WTC11 (cell line): ENCODE results near the gene INPP4B. TPM values are rescaled to one million over a fixed set of nuclear protein-coding genes. Genes with fewer than 3 reads are reported as not detected.

Experiments
- ATAC-seq: fragments of 200-7000 bp; cut with Tn5 transposase; 2 replicates; pipeline ENCODE4 v1.10.0; 2021; ENCODE audit warnings: mild to moderate bottlenecking, moderate library complexity
- CTCF ChIA-PET: fragments of 300-600 bp; sonication (Branson Sonifier 250); formaldehyde crosslinking; loops from one replicate; lab custom pipeline; 2021; ENCODE audit warnings: antibody characterized with exemption; lab: Charles Lee
- POLR2A ChIA-PET: fragments of 350-600 bp; sonication (Branson Sonifier 250); formaldehyde crosslinking; loops from one replicate; lab custom pipeline; 2021; ENCODE audit warnings: antibody characterized with exemption; lab: Charles Lee
- DNase-seq: peaks from one replicate; pipeline ENCODE4 v3.0.0; 2021; ENCODE audit warnings: low spot score
- H3K27ac Mint-ChIP-seq: 2 replicates; pipeline ENCODE4 v1.8.0; 2021; ENCODE audit warnings: mixed read lengths
- H3K27me3 Mint-ChIP-seq: 2 replicates; pipeline ENCODE4 v1.8.0; 2021; ENCODE audit warnings: low read depth, mild to moderate bottlenecking, moderate library complexity, mixed read lengths
- H3K36me3 Mint-ChIP-seq: 2 replicates; pipeline ENCODE4 v1.8.0; 2021; ENCODE audit warnings: mixed read lengths
- H3K4me1 Mint-ChIP-seq: 2 replicates; pipeline ENCODE4 v1.8.0; 2022; ENCODE audit warnings: mixed read lengths
- H3K4me3 Mint-ChIP-seq: 2 replicates; pipeline ENCODE4 v1.8.0; 2021; ENCODE audit warnings: mild to moderate bottlenecking, moderate library complexity, mixed read lengths
- H3K9me3 Mint-ChIP-seq: 2 replicates; pipeline ENCODE4 v1.8.0; 2021; ENCODE audit warnings: mixed read lengths
- AFF4 ChIP-seq: sonication (generic); formaldehyde crosslinking; IDR thresholded peaks from 2 replicates; pipeline ENCODE4 v1.8.1; 2023; ENCODE audit warnings: mild to moderate bottlenecking, missing genetic modification reagents, borderline replicate concordance
- CBFB ChIP-seq: sonication (generic); formaldehyde crosslinking; IDR thresholded peaks from 2 replicates; pipeline ENCODE4 v1.8.1; 2022; ENCODE audit warnings: mild to moderate bottlenecking, low read depth, missing genetic modification reagents
- CDX4 ChIP-seq: fragments of 250-450 bp; sonication (Bioruptor Pico); IDR thresholded peaks from 2 replicates; pipeline ENCODE4 v1.9.0; 2021; ENCODE audit warnings: moderate library complexity, mild to moderate bottlenecking, inconsistent platforms, borderline replicate concordance
- ERG ChIP-seq: fragments of 250-450 bp; sonication (Bioruptor Pico); IDR thresholded peaks from 2 replicates; pipeline ENCODE4 v1.8.0; 2021; ENCODE audit warnings: mild to moderate bottlenecking
- ESRRA ChIP-seq: sonication (generic); formaldehyde crosslinking; IDR thresholded peaks from 2 replicates; pipeline ENCODE4 v1.8.1; 2022; ENCODE audit warnings: mild to moderate bottlenecking, missing genetic modification reagents, borderline replicate concordance
- FOXJ3 ChIP-seq: sonication (generic); formaldehyde crosslinking; IDR thresholded peaks from 2 replicates; pipeline ENCODE4 v1.9.0; 2021; ENCODE audit warnings: missing genetic modification reagents, mild to moderate bottlenecking, borderline replicate concordance
- GRHL2 ChIP-seq: fragments of 250-450 bp; sonication (Bioruptor Pico); IDR thresholded peaks from 2 replicates; pipeline ENCODE4 v1.8.0; 2022; ENCODE audit warnings: mild to moderate bottlenecking, moderate library complexity; ENCODE audit not compliant: insufficient replicate concordance, severe bottlenecking
- NR1H2 ChIP-seq: sonication (generic); formaldehyde crosslinking; IDR thresholded peaks from 2 replicates; pipeline ENCODE4 v1.9.0; 2021; ENCODE audit warnings: mild to moderate bottlenecking, moderate library complexity, missing genetic modification reagents
- NR2C2 ChIP-seq: sonication (generic); formaldehyde crosslinking; IDR thresholded peaks from 2 replicates; pipeline ENCODE4 v1.8.0; 2022; ENCODE audit warnings: mild to moderate bottlenecking, missing genetic modification reagents
- PREB ChIP-seq: sonication (generic); formaldehyde crosslinking; IDR thresholded peaks from 2 replicates; pipeline ENCODE4 v1.8.1; 2022; ENCODE audit warnings: mild to moderate bottlenecking, missing genetic modification reagents, moderate library complexity, borderline replicate concordance
- SMAD4 ChIP-seq: sonication (generic); formaldehyde crosslinking; IDR thresholded peaks from 2 replicates; pipeline ENCODE4 v1.8.0; 2022; ENCODE audit warnings: mild to moderate bottlenecking, missing genetic modification reagents
- SOX15 ChIP-seq: fragments of 250-450 bp; sonication (Bioruptor Pico); IDR thresholded peaks from 2 replicates; pipeline ENCODE4 v1.9.0; 2021; ENCODE audit warnings: mild to moderate bottlenecking
- SP1 ChIP-seq: sonication (generic); formaldehyde crosslinking; conservative IDR thresholded peaks from 2 replicates; pipeline ENCODE4 v1.8.1; 2022; ENCODE audit warnings: missing genetic modification reagents
- ZBTB21 ChIP-seq: sonication (generic); formaldehyde crosslinking; IDR thresholded peaks from 2 replicates; pipeline ENCODE4 v1.8.1; 2023; ENCODE audit warnings: mild to moderate bottlenecking, missing genetic modification reagents, borderline replicate concordance
- ZNF121 ChIP-seq: sonication (generic); formaldehyde crosslinking; IDR thresholded peaks from 2 replicates; pipeline ENCODE4 v1.8.0; 2023; ENCODE audit warnings: missing genetic modification reagents
- ZNF263 ChIP-seq: sonication (generic); formaldehyde crosslinking; IDR thresholded peaks from 2 replicates; pipeline ENCODE4 v1.8.1; 2022; ENCODE audit warnings: low read depth, mild to moderate bottlenecking, moderate library complexity, missing genetic modification reagents
- ZNF532 ChIP-seq: fragments of 250-450 bp; sonication (Bioruptor Pico); IDR thresholded peaks from 2 replicates; pipeline ENCODE4 v1.9.0; 2021; ENCODE audit warnings: mild to moderate bottlenecking, borderline replicate concordance
- total RNA-seq: library from RNA; stranded (reverse); gene quantifications from 3 replicates; pipeline ENCODE4 v1.2.3, GENCODE V29; 2021
- TF ChIP-seq, protein P1 (sequence below): sonication (generic); formaldehyde crosslinking; IDR thresholded peaks from 2 replicates; pipeline ENCODE4 v1.8.1; 2023; ENCODE audit warnings: mild to moderate bottlenecking, missing genetic modification reagents
- TF ChIP-seq, protein P2 (sequence below): sonication (generic); formaldehyde crosslinking; IDR thresholded peaks from 2 replicates; pipeline ENCODE4 v1.8.1; 2022; ENCODE audit warnings: mild to moderate bottlenecking, moderate library complexity, missing genetic modification reagents

Gene INPP4B
- total RNA-seq, 1 experiment from 2014 or later = 0.92 TPM

GRCh38 chr4:142021181-142021580, 824.9 kb downstream of the INPP4B start:
- DNase-seq (no peak), ATAC-seq (no peak)
- ChIA-PET CTCF (no interaction called here), POLR2A (no interaction called here)
- Mint-ChIP-seq H3K27me3 (no peaks in the 10 kb centered on the region), H3K36me3 (no peaks in the 10 kb centered on the region), H3K4me1 (peaks cover 4% of the 10 kb centered on the region; the same call in 1 of the 2 replicates), H3K27ac (no peak overlapping the region), H3K9me3 (peaks cover 8% of the 10 kb centered on the region; the same call in 1 of the 2 replicates), H3K4me3 (no peak overlapping the region)
- TF ChIP-seq, protein P1, sequence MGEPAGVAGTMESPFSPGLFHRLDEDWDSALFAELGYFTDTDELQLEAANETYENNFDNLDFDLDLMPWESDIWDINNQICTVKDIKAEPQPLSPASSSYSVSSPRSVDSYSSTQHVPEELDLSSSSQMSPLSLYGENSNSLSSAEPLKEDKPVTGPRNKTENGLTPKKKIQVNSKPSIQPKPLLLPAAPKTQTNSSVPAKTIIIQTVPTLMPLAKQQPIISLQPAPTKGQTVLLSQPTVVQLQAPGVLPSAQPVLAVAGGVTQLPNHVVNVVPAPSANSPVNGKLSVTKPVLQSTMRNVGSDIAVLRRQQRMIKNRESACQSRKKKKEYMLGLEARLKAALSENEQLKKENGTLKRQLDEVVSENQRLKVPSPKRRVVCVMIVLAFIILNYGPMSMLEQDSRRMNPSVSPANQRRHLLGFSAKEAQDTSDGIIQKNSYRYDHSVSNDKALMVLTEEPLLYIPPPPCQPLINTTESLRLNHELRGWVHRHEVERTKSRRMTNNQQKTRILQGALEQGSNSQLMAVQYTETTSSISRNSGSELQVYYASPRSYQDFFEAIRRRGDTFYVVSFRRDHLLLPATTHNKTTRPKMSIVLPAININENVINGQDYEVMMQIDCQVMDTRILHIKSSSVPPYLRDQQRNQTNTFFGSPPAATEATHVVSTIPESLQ (CRISPR knock-in tag) = no peak
- TF ChIP-seq SOX15 (CRISPR knock-in tag) (no peak), ZNF121 (CRISPR knock-in tag) (no peak), ERG (CRISPR knock-in tag) (no peak), PREB (CRISPR knock-in tag) (no peak), SMAD4 (CRISPR knock-in tag) (no peak), CDX4 (CRISPR knock-in tag) (no peak), AFF4 (CRISPR knock-in tag) (no peak), ZNF263 (CRISPR knock-in tag) (no peak), CBFB (no peak), NR2C2 (no peak), ESRRA (CRISPR knock-in tag) (no peak), GRHL2 (CRISPR knock-in tag) (no peak), ZBTB21 (no peak)

GRCh38 chr4:142016031-142016430, 830.1 kb downstream of the INPP4B start:
- Mint-ChIP-seq H3K27ac (no peak overlapping the region), H3K4me3 (no peak overlapping the region), H3K9me3 (peaks cover 13% of the 10 kb centered on the region), H3K36me3 (no peaks in the 10 kb centered on the region), H3K4me1 (peaks cover 13% of the 10 kb centered on the region), H3K27me3 (no peaks in the 10 kb centered on the region)
- no peak for DNase-seq
- no peak for ATAC-seq
- ChIA-PET CTCF (no interaction called here), POLR2A (no interaction called here)
- TF ChIP-seq SP1 (CRISPR knock-in tag) (no peak), CBFB (no peak), ZNF532 (CRISPR knock-in tag) (no peak), NR1H2 (no peak), FOXJ3 (CRISPR knock-in tag) (no peak), ESRRA (CRISPR knock-in tag) (no peak), CDX4 (CRISPR knock-in tag) (no peak)
- TF ChIP-seq, protein P2, sequence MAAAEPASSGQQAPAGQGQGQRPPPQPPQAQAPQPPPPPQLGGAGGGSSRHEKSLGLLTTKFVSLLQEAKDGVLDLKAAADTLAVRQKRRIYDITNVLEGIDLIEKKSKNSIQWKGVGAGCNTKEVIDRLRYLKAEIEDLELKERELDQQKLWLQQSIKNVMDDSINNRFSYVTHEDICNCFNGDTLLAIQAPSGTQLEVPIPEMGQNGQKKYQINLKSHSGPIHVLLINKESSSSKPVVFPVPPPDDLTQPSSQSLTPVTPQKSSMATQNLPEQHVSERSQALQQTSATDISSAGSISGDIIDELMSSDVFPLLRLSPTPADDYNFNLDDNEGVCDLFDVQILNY (CRISPR knock-in tag) = no peak
